Neural cell (in vitro differentiated cells): ENCODE results near the gene TNFRSF8. TPM values are rescaled to one million over a fixed set of nuclear protein-coding genes. Genes with fewer than 3 reads are reported as not detected.

Experiments
- H2AFZ ChIP-seq: fragments of 200-600, 300-800 bp; sonication (generic), shearing (Covaris generic); 2 replicates; pipeline ENCODE4 v1.6.0; 2014; ENCODE audit warnings: low read depth, mild to moderate bottlenecking, antibody characterized with exemption, low read length, moderate library complexity
- H3F3A ChIP-seq: fragments of 200-600 bp; shearing (Covaris generic); 2 replicates; pipeline ENCODE4 v1.6.1; 2016; ENCODE audit warnings: mild to moderate bottlenecking, moderate library complexity, mixed read lengths, antibody characterized with exemption, low read length; ENCODE audit not compliant: insufficient read depth, poor library complexity, severe bottlenecking
- H3K27ac ChIP-seq: fragments of 200-600, 300-800 bp; sonication (generic), shearing (Covaris generic); 2 replicates; pipeline ENCODE4 v1.5.1; 2014; ENCODE audit warnings: mild to moderate bottlenecking, low read length, moderate library complexity
- H3K27me3 ChIP-seq: fragments of 300-800, 200-600 bp; sonication (generic), shearing (Covaris generic); 2 replicates; pipeline ENCODE4 v1.6.0; 2014; ENCODE audit warnings: mild to moderate bottlenecking, low read depth, low read length, moderate library complexity; ENCODE audit not compliant: insufficient read depth
- H3K36me3 ChIP-seq: fragments of 300-800, 200-600 bp; sonication (generic), shearing (Covaris generic); 2 replicates; pipeline ENCODE4 v1.5.1; 2014; ENCODE audit warnings: mild to moderate bottlenecking, antibody characterized with exemption, low read length, moderate library complexity; ENCODE audit not compliant: insufficient read depth
- H3K4me2 ChIP-seq: fragments of 300-800, 200-600 bp; sonication (generic), shearing (Covaris generic); 2 replicates; pipeline ENCODE4 v1.6.0; 2014; ENCODE audit warnings: mild to moderate bottlenecking, low read length
- H3K4me3 ChIP-seq: fragments of 300-800, 200-600 bp; sonication (generic), shearing (Covaris generic); 2 replicates; pipeline ENCODE4 v1.5.1; 2014; ENCODE audit warnings: mild to moderate bottlenecking, low read length, moderate library complexity
- H3K79me2 ChIP-seq: fragments of 200-600 bp; shearing (Covaris generic); replicated peaks from 2 replicates; pipeline ENCODE4 v1.6.0; 2014; ENCODE audit warnings: mild to moderate bottlenecking, low read length, moderate library complexity; ENCODE audit not compliant: insufficient read depth
- H3K9ac ChIP-seq: fragments of 300-800, 200-600 bp; sonication (generic), shearing (Covaris generic); 2 replicates; pipeline ENCODE4 v1.6.1; 2016; ENCODE audit warnings: mild to moderate bottlenecking, low read length, mixed read lengths
- H3K9me2 ChIP-seq: fragments of 200-600 bp; shearing (Covaris generic); 2 replicates; pipeline ENCODE4 v1.6.1; 2016; ENCODE audit warnings: mild to moderate bottlenecking, low read length, mixed read lengths; ENCODE audit not compliant: insufficient read depth
- H3K9me3 ChIP-seq: fragments of 200-600, 300-800 bp; sonication (generic), shearing (Covaris generic); 2 replicates; pipeline ENCODE4 v1.6.1; 2016; ENCODE audit warnings: mild to moderate bottlenecking, mixed run types, low read length, moderate library complexity, mixed read lengths
- H4K20me1 ChIP-seq: fragments of 200-600 bp; shearing (Covaris generic); 2 replicates; pipeline ENCODE4 v1.6.1; 2016; ENCODE audit warnings: mild to moderate bottlenecking, mixed run types; ENCODE audit not compliant: insufficient read depth
- CTCF ChIP-seq: fragments of 450-650 bp; IDR thresholded peaks from 2 replicates; pipeline ENCODE4 v1.5.1; 2014; ENCODE audit warnings: antibody characterized with exemption, mild to moderate bottlenecking, moderate library complexity; ENCODE audit not compliant: poor library complexity, severe bottlenecking
- EP300 ChIP-seq: fragments of 450-650 bp; conservative IDR thresholded peaks from 2 replicates; pipeline ENCODE4 v1.6.1; 2014; ENCODE audit warnings: antibody characterized with exemption, mild to moderate bottlenecking, moderate library complexity; ENCODE audit not compliant: poor library complexity, severe bottlenecking
- EZH2 ChIP-seq: fragments of 200-600, 300-800 bp; shearing (Covaris generic), sonication (generic); IDR thresholded peaks from 2 replicates; pipeline ENCODE4 v1.6.1; 2014; ENCODE audit warnings: antibody characterized with exemption, low read length, borderline replicate concordance, mild to moderate bottlenecking; ENCODE audit not compliant: insufficient read depth, poor library complexity, severe bottlenecking
- MXI1 ChIP-seq: fragments of 450-650 bp; conservative IDR thresholded peaks from 2 replicates; pipeline ENCODE4 v1.6.1; 2014; ENCODE audit warnings: antibody characterized with exemption, mild to moderate bottlenecking; ENCODE audit not compliant: poor library complexity, severe bottlenecking
- POLR2AphosphoS5 ChIP-seq: IDR thresholded peaks from 2 replicates; pipeline ENCODE4 v1.6.1; 2012
- RAD21 ChIP-seq: fragments of 450-650 bp; conservative IDR thresholded peaks from 2 replicates; pipeline ENCODE4 v1.6.1; 2014; ENCODE audit warnings: antibody characterized with exemption, mild to moderate bottlenecking, moderate library complexity
- REST ChIP-seq: IDR thresholded peaks from 2 replicates; pipeline ENCODE4 v1.6.1; 2012; ENCODE audit warnings: borderline replicate concordance
- SMC3 ChIP-seq: fragments of 450-650 bp; conservative IDR thresholded peaks from 2 replicates; pipeline ENCODE4 v1.6.1; 2014; ENCODE audit warnings: antibody characterized with exemption, mild to moderate bottlenecking, moderate library complexity; ENCODE audit not compliant: poor library complexity
- TAF1 ChIP-seq: IDR thresholded peaks from 2 replicates; pipeline ENCODE4 v1.6.1; 2012; ENCODE audit warnings: low read depth
- polyA plus RNA-seq: library from polyadenylated mRNA; depleted of rRNA; stranded (reverse); fragments of >200 nt; gene quantifications from 2 replicates; pipeline ENCODE4 v1.2.3, GENCODE V29; 2014

TNFRSF8 gene
- polyA plus RNA-seq, 1 donor from 2014 or later = not detected

- TF ChIP-seq SMC3 (no peak), REST (no peak), RAD21 (no peak), CTCF (no peak), TAF1 (no peak), POLR2AphosphoS5 (no peak), EZH2 (no peak), MXI1 (no peak), EP300 (no peak)
- no peak overlapping the region for H3K4me2 ChIP-seq
- no peaks in the 10 kb centered on the region for H3K79me2 ChIP-seq
- no peak overlapping the region for H3K4me3 ChIP-seq
- no peaks in the 10 kb centered on the region for H3K9me3 ChIP-seq
- no peaks in the 10 kb centered on the region for H3K36me3 ChIP-seq
- H4K20me1 ChIP-seq = no peaks in the 10 kb centered on the region
- no peaks in the 10 kb centered on the region for H3F3A ChIP-seq
- H3K27ac ChIP-seq = no peak overlapping the region
- H3K9me2 ChIP-seq = no peaks in the 10 kb centered on the region
- no peaks in the 10 kb centered on the region for H3K27me3 ChIP-seq
- no peak overlapping the region for H2AFZ ChIP-seq
- H3K9ac ChIP-seq = no peak overlapping the region
Measured at GRCh38 chr1:12186679-12186985, 123.5 kb downstream of the TNFRSF8 start.

- Histone ChIP-seq H3K79me2 (no peaks in the 10 kb centered on the region), H3K4me2 (no peak overlapping the region), H3K27ac (no peak overlapping the region), H3F3A (no peaks in the 10 kb centered on the region), H3K4me3 (no peak overlapping the region), H3K9ac (no peak overlapping the region), H3K27me3 (no peaks in the 10 kb centered on the region), H2AFZ (no peak overlapping the region), H3K36me3 (no peaks in the 10 kb centered on the region), H3K9me2 (no peaks in the 10 kb centered on the region), H4K20me1 (no peaks in the 10 kb centered on the region), H3K9me3 (no peaks in the 10 kb centered on the region)
- TF ChIP-seq RAD21 = no peak
- TF ChIP-seq CTCF = no peak
- TF ChIP-seq SMC3 = no peak
- TF ChIP-seq EZH2 = no peak
- no peak for TF ChIP-seq REST
Measured at GRCh38 chr1:12188115-12188514, 125.0 kb downstream of the TNFRSF8 start.
